Measurements from ENCODE around the gene TRMT112. TPM values are rescaled to one million over a fixed set of nuclear protein-coding genes. Genes with fewer than 3 reads are reported as not detected.

Gene TRMT112
- total RNA-seq, result 100 to 1,000 TPM; 202 to 248 (median 211) TPM

- Histone ChIP-seq H3K4me1 (peaks cover 49 to 87% (median 54%) of the 10 kb centered on the region in 3 donors), H3K27me3 (no peaks in the 10 kb centered on the region), H3K27ac (peak within 1 kb of the TSS; percentile 92 to 99 (median 98)), H3K9me3 (no peaks in the 10 kb centered on the region), H3K4me3 (peak within 1 kb of the TSS; percentile 60 to 91 (median 82)), H3K36me3 (peaks cover 11 to 53% (median 26%) of the 10 kb centered on the region in 3 donors)
- peak; percentile 91 for DNase-seq
- no peak for TF ChIP-seq CTCF (IDR thresholded peaks at IDR 0.05)
- peak in 2 of 4 donors; percentile 80 to 86 for TF ChIP-seq POLR2A (IDR thresholded peaks at IDR 0.05)
- 0% methylated on average over 15 to 34 of the region's 43 CpGs for whole genome bisulfite sequencing, 2 donors
- intact Hi-C loops (cut with DNase I), result no loop called here
Observed at GRCh38 chr11:64317325-64317960, at the start of gene TRMT112. Gene TRMT112, minus strand, starts transcription at chr11:64317559. Its CDS starts 33 bp downstream, at chr11:64317526.

- peaks cover 0 to 7% (median 0%) of the 10 kb centered on the region in 3 donors for H3K4me1 ChIP-seq
- intact Hi-C loops (cut with DNase I), result no loop called here
- DNase-seq, result no peak
- 57 to 63% methylated on average over 1 of the region's 1 CpG for WGBS, 2 donors
- H3K27me3 ChIP-seq, result no peaks in the 10 kb centered on the region
- no peak for TF ChIP-seq CTCF (IDR thresholded peaks at IDR 0.05)
- no peaks in the 10 kb centered on the region for H3K9me3 ChIP-seq
- no peak overlapping the region for H3K4me3 ChIP-seq
- H3K36me3 ChIP-seq, result peaks cover 33 to 100% (median 66%) of the 10 kb centered on the region in 3 donors
- no peak overlapping the region for H3K27ac ChIP-seq
Observed at GRCh38 chr11:64366751-64367150, 49.4 kb upstream of the TRMT112 start.

- WGBS, 2 donors, result 67 to 90% methylated on average over 2 of the region's 4 CpGs
- Histone ChIP-seq H3K36me3 (peaks cover 32 to 99% (median 66%) of the 10 kb centered on the region in 3 donors), H3K27ac (no peak overlapping the region), H3K4me1 (peaks cover 7 to 25% (median 7%) of the 10 kb centered on the region in 3 donors), H3K9me3 (no peaks in the 10 kb centered on the region), H3K27me3 (no peaks in the 10 kb centered on the region), H3K4me3 (no peak overlapping the region)
- TF ChIP-seq CTCF (IDR thresholded peaks at IDR 0.05) (no peak), POLR2A (IDR thresholded peaks at IDR 0.05) (no peak)
- DNase-seq, result no peak
- intact Hi-C loops (cut with DNase I), result no loop called here
Observed at GRCh38 chr11:64364911-64365310, 47.6 kb upstream of the TRMT112 start.

- Histone ChIP-seq H3K27ac (no peak overlapping the region), H3K36me3 (peaks cover 27 to 95% (median 61%) of the 10 kb centered on the region in 3 donors), H3K4me1 (peaks cover 11 to 30% (median 11%) of the 10 kb centered on the region in 3 donors), H3K9me3 (no peaks in the 10 kb centered on the region), H3K27me3 (no peaks in the 10 kb centered on the region), H3K4me3 (no peak overlapping the region)
- intact Hi-C loops (cut with DNase I), result no loop called here
- no peak for DNase-seq
- TF ChIP-seq CTCF (IDR thresholded peaks at IDR 0.05) (no peak), POLR2A (IDR thresholded peaks at IDR 0.05) (no peak)
- WGBS, 2 donors, result 80 to 84% methylated on average over 6 of the region's 6 CpGs
Observed at GRCh38 chr11:64364435-64364834, 47.1 kb upstream of the TRMT112 start.

GRCh38 chr11:64362339-64362738 lies 45.0 kb upstream of the TRMT112 start:
- Histone ChIP-seq H3K4me3 (no peak overlapping the region), H3K9me3 (no peaks in the 10 kb centered on the region), H3K27ac (no peak overlapping the region), H3K27me3 (no peaks in the 10 kb centered on the region), H3K36me3 (peaks cover 11 to 74% (median 45%) of the 10 kb centered on the region in 3 donors), H3K4me1 (peaks cover 25 to 48% (median 28%) of the 10 kb centered on the region in 3 donors)
- DNase-seq, result no peak
- 89 to 97% methylated on average over 10 of the region's 10 CpGs for WGBS, 2 donors
- no peak for TF ChIP-seq CTCF (IDR thresholded peaks at IDR 0.05)
- no peak for TF ChIP-seq POLR2A (IDR thresholded peaks at IDR 0.05)
- intact Hi-C loops (cut with DNase I), result no loop called here
